HepG2 (cell line): ENCODE data around the gene KIF3A. TPM values are rescaled to one million over a fixed set of nuclear protein-coding genes. Genes with fewer than 3 reads are reported as not detected.

Source experiments
- AHR ChIP-seq: IDR thresholded peaks from 2 replicates; pipeline ENCODE4 v1.6.1; 2018; ENCODE audit warnings: missing genetic modification reagents, missing compliant biosample characterization
- FOXA1 ChIP-seq, 2 experiments: fragments of 450-650 bp in 1 of 2; sonication (generic) in 1 of 2; formaldehyde crosslinking in 1 of 2; IDR thresholded peaks; 2 replicates each; pipeline versions ENCODE4 v1.4.0 to v1.6.1; 2016 to 2020; ENCODE audit warnings: missing genetic modification reagents in 1 of 2
- HNF4G ChIP-seq, 2 experiments: sonication (generic) in 1 of 2; formaldehyde crosslinking in 1 of 2; IDR thresholded peaks; 2 replicates each; pipeline versions ENCODE4 v1.4.0 to v1.6.1; 2011 to 2020; ENCODE audit warnings: borderline replicate concordance in 2 of 2, low read depth in 2 of 2, mild to moderate bottlenecking in 2 of 2, low read length in 1 of 2, missing genetic modification reagents in 1 of 2, moderate library complexity in 1 of 2
- HOXA9 ChIP-seq: sonication (generic); formaldehyde crosslinking; IDR thresholded peaks from 2 replicates; pipeline ENCODE4 v1.8.1; 2022; ENCODE audit warnings: missing genetic modification reagents, mild to moderate bottlenecking, moderate library complexity, borderline replicate concordance
- ISX ChIP-seq: sonication (generic); formaldehyde crosslinking; conservative IDR thresholded peaks from 2 replicates; pipeline ENCODE4 v1.5.0; 2020; ENCODE audit warnings: missing genetic modification reagents
- NR2F6 ChIP-seq, 2 experiments: IDR thresholded peaks; 2 replicates each; pipeline ENCODE4 v1.6.1; 2016; ENCODE audit warnings: antibody characterized with exemption in 1 of 2, mild to moderate bottlenecking in 1 of 2
- ZBTB1 ChIP-seq: sonication (generic); formaldehyde crosslinking; IDR thresholded peaks from 2 replicates; pipeline ENCODE4 v1.4.0; 2020; ENCODE audit warnings: missing genetic modification reagents, borderline replicate concordance
- ZBTB21 ChIP-seq: sonication (generic); formaldehyde crosslinking; IDR thresholded peaks from 2 replicates; pipeline ENCODE4 v1.4.0; 2020; ENCODE audit warnings: missing genetic modification reagents
- ZNF484 ChIP-seq: sonication (generic); formaldehyde crosslinking; IDR thresholded peaks from 2 replicates; pipeline ENCODE4 v1.5.1; 2020; ENCODE audit warnings: mild to moderate bottlenecking, low read depth, missing genetic modification reagents, borderline replicate concordance
- ZSCAN20 ChIP-seq: sonication (generic); formaldehyde crosslinking; IDR thresholded peaks from 2 replicates; pipeline ENCODE4 v1.4.0; 2020; ENCODE audit warnings: missing genetic modification reagents, mild to moderate bottlenecking, borderline replicate concordance
- polyA plus RNA-seq, 8 experiments: library from polyadenylated mRNA; depleted of rRNA in 3 of 8; stranded (reverse) in 7 of 8; unstranded in 1 of 8; fragments of >200 nt; fragmentation: Illumina TruSeq in 4 of 8; extraction: Trizol in 4 of 8; gene quantifications; 2 replicates each; pipeline versions ENCODE4 v1.2.1 to v1.2.3, GENCODE V29; 2011 to 2016; ENCODE audit warnings: low read depth in 4 of 8, missing spikeins in 1 of 8, mixed read lengths in 1 of 8; ENCODE audit not compliant: insufficient read depth in 1 of 8
- total RNA-seq, 5 experiments: library from RNA; depleted of rRNA; stranded (reverse); fragments of >200 nt; fragmentation: Illumina TruSeq; extraction: Trizol; gene quantifications; 2 replicates each; pipeline ENCODE4 v1.2.3, GENCODE V29; 2016; ENCODE audit warnings: low read depth in 1 of 5
- TF ChIP-seq, protein P1 (sequence below): sonication (generic); formaldehyde crosslinking; IDR thresholded peaks from 2 replicates; pipeline ENCODE4 v1.8.0; 2022; ENCODE audit warnings: mild to moderate bottlenecking, missing genetic modification reagents, moderate library complexity

Gene KIF3A
- total and polyA plus RNA-seq, 2 of the 13 experiments (the other 11 are each of a cell fraction or from before 2014, with no cell fraction given), result 2.3 to 8.4 TPM

DNA sequence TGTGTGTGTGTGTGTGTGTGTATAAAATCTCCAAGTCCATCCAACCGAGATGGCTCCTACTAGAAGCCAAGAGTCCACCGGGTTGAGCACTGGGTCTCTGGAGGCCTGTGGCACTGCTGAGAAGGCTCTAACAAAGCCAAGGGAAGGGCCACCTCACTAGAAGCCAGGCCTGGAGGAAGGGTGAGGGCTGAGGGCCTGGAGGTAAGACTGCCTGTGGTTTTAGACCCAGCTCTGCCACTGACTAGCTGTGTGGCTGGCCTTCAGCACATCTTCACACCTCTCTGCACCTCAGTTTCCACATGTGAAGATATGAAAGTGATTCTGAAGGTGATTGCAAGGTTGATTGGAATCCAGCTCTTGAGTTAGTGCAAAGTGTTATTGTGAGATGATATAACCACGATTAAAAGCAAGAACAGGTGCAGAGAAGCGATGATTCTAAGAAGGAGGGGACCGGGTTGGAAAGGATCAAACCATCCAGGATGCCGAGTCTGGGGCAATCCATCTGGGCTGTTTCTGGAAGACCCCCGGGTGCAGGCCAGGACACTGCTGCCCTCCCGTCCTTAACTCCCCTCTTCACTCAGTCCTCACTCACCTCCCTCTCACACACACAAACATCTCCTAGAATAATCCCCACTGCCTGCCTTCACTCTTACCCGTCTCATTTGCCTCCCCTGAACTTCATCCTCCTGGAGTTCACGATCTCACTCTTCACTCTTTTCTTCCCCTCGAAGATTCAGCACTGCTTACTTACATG lies 61.2 kb downstream of the KIF3A start (continued):
- no peak for TF ChIP-seq ISX (CRISPR knock-in tag)
- TF ChIP-seq NR2F6 (IDR thresholded peaks at IDR 0.05), result no peak
- TF ChIP-seq NR2F6 (CRISPR knock-in tag; IDR thresholded peaks at IDR 0.05), result no peak
- no peak for TF ChIP-seq ZSCAN20
- TF ChIP-seq HNF4G (IDR thresholded peaks at IDR 0.05; ENCODE audit: borderline replicate concordance, low read depth, low read length), result no peak
- no peak for TF ChIP-seq HNF4G (CRISPR knock-in tag; IDR thresholded peaks at IDR 0.05; ENCODE audit: borderline replicate concordance, low read depth)
- no peak for TF ChIP-seq HOXA9 (CRISPR knock-in tag)
- TF ChIP-seq AHR (CRISPR knock-in tag), result no peak
- TF ChIP-seq ZBTB21 (CRISPR knock-in tag), result no peak
- no peak for TF ChIP-seq ZBTB1 (CRISPR knock-in tag)
- no peak for TF ChIP-seq ZNF484 (CRISPR knock-in tag)
- TF ChIP-seq, protein P1, sequence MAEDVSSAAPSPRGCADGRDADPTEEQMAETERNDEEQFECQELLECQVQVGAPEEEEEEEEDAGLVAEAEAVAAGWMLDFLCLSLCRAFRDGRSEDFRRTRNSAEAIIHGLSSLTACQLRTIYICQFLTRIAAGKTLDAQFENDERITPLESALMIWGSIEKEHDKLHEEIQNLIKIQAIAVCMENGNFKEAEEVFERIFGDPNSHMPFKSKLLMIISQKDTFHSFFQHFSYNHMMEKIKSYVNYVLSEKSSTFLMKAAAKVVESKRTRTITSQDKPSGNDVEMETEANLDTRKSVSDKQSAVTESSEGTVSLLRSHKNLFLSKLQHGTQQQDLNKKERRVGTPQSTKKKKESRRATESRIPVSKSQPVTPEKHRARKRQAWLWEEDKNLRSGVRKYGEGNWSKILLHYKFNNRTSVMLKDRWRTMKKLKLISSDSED, result no peak
- no peak for TF ChIP-seq FOXA1 (IDR thresholded peaks at IDR 0.05)
- no peak for TF ChIP-seq FOXA1 (CRISPR knock-in tag; IDR thresholded peaks at IDR 0.05)
